GM12873 (cell line): Measurements from ENCODE around the gene UNC79.

Experiments
- TF ChIP-seq, protein P1 (sequence below): IDR thresholded peaks from 2 replicates; pipeline ENCODE4 v1.5.1; 2012; ENCODE audit warnings: low read depth, mild to moderate bottlenecking, moderate library complexity, low read length, control low read depth; ENCODE audit not compliant: insufficient read depth; ENCODE audit errors: missing control alignments

UNC79 gene

DNA sequence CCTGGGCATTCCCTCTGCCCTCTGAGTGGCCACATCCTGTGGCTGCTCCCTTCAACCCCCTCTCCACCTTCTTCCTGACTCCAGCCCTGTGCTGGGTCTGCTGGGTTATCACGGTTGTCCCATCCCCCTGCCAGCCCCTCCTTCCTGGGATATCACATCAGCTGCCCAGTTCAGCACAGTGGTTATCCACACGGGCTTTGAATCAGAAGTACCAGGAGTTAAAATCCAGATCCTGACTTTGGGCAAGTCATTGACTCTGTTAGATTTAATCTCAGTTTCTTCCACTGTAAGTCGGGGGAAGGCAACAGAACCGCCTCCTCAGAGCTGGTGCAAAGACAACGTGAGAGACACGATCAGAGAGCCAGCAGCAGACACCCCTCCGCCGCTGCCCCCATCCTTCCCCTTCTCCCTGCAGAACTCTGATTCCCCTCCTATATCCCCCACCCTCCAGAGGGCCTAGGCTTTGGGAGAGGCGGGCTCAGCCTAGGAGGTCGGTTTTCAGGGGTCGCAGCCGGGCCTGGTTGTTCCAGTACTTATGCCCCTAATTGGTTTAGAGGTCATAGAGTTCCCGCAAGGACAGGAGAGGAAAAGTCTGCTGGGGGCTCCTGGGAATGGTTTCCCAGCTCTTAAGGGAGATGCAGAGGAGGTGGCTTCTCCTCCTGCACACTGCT lies 315.0 kb downstream of the UNC79 start:
- TF ChIP-seq, protein P1, sequence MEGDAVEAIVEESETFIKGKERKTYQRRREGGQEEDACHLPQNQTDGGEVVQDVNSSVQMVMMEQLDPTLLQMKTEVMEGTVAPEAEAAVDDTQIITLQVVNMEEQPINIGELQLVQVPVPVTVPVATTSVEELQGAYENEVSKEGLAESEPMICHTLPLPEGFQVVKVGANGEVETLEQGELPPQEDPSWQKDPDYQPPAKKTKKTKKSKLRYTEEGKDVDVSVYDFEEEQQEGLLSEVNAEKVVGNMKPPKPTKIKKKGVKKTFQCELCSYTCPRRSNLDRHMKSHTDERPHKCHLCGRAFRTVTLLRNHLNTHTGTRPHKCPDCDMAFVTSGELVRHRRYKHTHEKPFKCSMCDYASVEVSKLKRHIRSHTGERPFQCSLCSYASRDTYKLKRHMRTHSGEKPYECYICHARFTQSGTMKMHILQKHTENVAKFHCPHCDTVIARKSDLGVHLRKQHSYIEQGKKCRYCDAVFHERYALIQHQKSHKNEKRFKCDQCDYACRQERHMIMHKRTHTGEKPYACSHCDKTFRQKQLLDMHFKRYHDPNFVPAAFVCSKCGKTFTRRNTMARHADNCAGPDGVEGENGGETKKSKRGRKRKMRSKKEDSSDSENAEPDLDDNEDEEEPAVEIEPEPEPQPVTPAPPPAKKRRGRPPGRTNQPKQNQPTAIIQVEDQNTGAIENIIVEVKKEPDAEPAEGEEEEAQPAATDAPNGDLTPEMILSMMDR, result no peak

DNA sequence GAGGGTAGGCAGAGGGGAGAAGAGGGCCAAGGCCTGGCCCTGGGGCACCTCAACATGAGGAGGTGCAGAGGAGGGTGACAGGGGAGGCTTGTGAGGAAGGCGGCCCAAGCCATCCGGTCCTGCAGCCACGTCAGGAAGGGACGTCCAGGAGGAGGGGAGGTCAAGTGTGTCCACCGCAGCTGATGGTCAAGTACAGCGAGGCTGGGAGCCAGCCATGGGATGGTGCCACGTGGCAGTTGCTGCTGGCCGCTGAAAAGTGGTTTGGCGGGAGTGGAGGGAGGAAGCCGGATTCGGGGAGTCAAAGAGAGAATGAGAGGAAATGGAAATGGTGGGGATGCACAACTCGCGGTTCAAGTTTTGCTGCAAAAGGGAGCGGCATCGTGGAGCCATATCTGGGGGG lies 316.4 kb downstream of the UNC79 start:
- TF ChIP-seq, protein P1, result no peak

GRCh38 chr14:93747560-93747959 lies 316.8 kb downstream of the UNC79 start:
- TF ChIP-seq, protein P1, result no peak

DNA sequence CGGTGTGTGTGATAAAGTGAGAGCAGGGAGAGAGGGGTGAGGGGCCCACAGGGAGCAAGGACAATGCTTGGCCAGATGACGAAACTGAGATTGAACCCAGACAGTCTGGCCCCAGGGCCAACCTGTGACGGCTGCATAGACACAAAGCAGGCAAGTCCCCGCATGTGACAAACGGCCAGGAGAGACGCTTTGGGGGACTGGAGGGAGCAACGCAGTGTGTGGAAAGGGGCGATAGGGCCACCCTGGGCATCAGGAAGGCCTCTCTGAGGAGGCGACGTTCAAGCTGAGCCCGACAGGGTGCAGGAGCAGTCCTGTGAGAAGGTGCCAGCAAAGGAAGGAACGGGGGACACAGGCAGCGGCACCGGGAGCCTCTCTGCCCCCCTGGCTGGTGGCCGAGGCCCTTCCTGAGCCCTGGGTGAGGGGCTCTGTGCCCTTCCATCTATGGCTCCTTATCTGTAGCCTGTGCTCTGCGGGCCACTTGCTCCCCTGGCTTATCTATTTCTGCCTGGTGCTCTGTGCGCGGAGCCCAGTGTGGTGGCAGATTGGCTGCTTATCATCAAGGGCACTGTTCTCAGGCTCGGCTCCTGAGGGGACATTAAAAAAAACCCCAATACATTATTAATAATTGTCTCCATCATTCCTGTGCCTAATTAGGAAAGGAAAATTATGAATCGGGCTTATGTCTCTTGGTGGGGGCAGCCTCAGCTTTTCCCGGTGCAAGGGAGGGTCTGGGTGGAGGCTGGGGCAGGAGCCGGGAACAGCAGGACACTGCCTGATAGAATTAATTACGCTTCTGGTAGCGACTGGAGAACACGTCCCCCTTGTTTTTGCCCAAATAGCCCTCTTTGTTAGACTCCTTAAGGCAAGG lies 317.7 kb downstream of the UNC79 start:
- TF ChIP-seq, protein P1, result no peak

DNA sequence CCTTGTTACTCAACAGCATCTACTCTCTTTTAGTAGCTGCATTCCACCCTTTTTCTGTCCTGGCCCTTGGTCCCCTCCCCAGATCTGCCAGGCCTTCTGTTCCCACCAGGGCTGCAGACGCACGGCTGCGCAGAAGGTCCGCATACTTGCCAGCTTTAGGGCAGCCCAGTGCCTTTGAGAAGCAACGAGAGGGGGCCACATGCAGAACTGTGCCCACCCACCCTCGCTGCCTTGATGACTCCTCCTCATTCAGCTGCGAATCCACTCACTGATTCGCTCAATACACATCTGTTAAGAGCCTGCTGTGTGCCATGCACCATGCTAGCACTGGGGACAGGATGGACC lies 318.3 kb downstream of the UNC79 start:
- TF ChIP-seq, protein P1, result no peak

DNA sequence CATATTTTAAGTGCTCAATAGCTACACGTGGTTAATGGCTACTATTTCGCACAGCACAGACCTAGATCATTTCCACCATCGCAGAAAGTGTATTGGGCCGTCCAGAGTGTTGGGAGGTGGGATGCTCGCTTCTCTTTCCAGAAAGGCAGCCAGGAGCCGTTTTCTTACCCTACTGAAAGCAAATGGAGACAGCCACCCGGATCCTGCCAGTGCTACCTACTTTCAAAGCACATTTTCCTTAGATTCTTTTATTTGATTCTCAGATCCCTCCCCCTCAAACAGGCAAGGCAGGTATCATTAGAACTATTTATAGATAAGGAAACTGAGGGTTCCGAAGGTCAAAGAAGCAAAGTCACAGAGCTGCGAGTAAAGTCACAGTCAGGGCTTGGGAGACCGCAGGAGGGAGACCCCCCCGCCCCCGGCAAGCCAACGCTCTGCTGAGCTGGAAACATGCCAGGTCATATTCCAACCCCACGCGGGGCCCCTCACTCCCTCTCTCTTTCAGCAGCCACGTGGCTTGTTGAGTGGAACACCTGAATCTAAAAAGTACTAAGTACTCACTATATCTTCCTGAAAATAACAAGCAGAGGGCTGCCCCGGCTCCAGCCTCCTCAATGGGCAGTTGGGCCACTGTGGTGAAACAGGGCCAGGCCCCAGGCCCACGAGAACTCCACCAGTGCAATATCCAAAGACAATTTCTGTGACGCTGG lies 321.4 kb downstream of the UNC79 start:
- TF ChIP-seq, protein P1, result no peak

DNA sequence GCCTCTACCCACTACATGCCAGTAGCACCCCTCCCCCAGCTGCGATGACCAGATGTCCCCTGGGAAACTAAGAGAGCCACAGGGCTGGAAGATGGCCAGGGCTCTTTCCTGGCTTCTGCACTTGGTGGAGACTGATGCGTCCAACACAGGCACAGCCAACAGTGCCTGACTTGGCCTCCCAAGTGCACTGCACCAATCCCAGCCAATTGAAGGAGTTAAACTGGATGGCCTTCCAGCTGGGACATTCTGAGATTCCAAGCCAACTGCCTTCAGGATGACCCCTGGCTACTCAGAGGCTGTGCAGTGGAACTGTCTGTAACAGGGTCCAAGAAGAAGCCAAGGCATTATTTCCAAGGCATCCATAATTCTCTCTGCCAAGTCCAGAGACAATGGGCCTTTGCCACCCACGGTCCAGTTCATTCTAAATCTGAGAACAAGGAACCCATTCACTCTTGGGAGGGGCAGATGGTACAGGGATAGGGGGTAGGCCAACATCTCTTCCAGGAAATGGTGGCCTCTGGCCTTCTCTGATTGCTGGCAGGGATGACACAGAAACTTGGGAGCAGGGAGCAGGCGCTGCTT lies 322.3 kb downstream of the UNC79 start:
- TF ChIP-seq, protein P1, result no peak
